ENCODE results near the gene GPR50. TPM values are rescaled to one million over a fixed set of nuclear protein-coding genes. Genes with fewer than 3 reads are reported as not detected.

The GPR50 gene
- polyA plus RNA-seq, 3 donors: not detected

DNA sequence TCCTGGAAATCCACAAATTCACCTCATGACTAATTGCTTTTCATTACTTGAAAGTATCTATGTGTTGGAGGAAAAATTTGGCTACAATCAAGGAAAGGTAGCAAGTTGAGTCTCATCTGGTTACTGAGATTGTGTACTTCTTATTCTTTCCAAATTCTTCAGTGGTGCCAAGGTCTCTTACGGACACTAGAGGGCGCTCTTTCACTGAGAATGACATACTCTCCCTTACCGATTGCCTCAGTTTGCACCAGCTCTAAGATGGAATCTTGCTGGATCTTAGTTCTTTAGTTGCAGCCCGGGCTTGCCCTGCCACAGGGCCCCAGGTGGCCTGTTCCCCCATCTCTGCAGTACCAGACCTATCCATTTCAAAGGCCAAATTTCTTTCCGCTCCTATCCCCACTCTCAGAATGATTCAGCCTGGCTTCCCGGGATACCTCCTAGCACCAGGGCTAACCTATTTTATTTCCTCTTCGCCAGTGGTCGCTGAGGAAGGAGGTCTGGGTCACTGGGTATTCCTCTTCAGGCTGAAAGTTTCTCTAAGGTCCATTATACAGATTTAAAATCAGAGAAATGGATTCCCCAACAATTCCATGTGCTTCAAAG, 24.6 kb upstream of the GPR50 start:
- Mint-ChIP-seq H3K36me3 (no peaks in the 10 kb centered on the region), H3K4me1 (no peaks in the 10 kb centered on the region), H3K4me3 (no peak overlapping the region), H3K27ac (no peak overlapping the region), H3K9me3 (no peaks in the 10 kb centered on the region), H3K27me3 (ENCODE audit: low read depth in 3 of 3) (peaks cover 0 to 20% (median 7%) of the 10 kb centered on the region in 3 donors)
- intact Hi-C loops (cut with micrococcal nuclease): loop anchor here (5.0 kb wide), 1 partner anchor 531 kb away; no protein-coding TSS in a partner anchor
- no peak overlapping the region for H3K27ac ChIP-seq (ENCODE audit: low read depth in 1 of 2, low read length in 2 of 2)
- 0% methylated on average over 4 of the region's 8 CpGs for WGBS (ENCODE audit: insufficient coverage)
- H2AFZ ChIP-seq (ENCODE audit: insufficient read depth, low read depth, low read length, poor library complexity, severe bottlenecking): no peak overlapping the region
- H3K9ac ChIP-seq (ENCODE audit: insufficient read depth, low read length, poor library complexity, severe bottlenecking): no peak overlapping the region
- H3K36me3 ChIP-seq (replicated peaks in 1 of 2; ENCODE audit: control insufficient read depth in 1 of 2, insufficient read depth in 2 of 2, low read length in 2 of 2): no peaks in the 10 kb centered on the region
- DNase-seq: peak; percentile 8 to 32 (median 22)
- H3K79me2 ChIP-seq (ENCODE audit: insufficient read depth, low read length): no peaks in the 10 kb centered on the region
- no peaks in the 10 kb centered on the region for H3K9me3 ChIP-seq (replicated peaks in 1 of 2; ENCODE audit: control insufficient read depth in 1 of 2, insufficient read depth in 1 of 2, low read length in 2 of 2)
- no peaks in the 10 kb centered on the region for H3K4me1 ChIP-seq (ENCODE audit: control insufficient read depth in 1 of 2, insufficient read depth in 2 of 2, low read length in 2 of 2)
- H3K27me3 ChIP-seq (ENCODE audit: control insufficient read depth in 2 of 2, insufficient read depth in 2 of 2, low read length in 2 of 2): peaks cover 0 to 8% of the 10 kb centered on the region in 2 donors
- H3K4me2 ChIP-seq (replicated peaks; ENCODE audit: extremely low read depth, low read length, poor library complexity, severe bottlenecking): no peak overlapping the region
- no peaks in the 10 kb centered on the region for H4K20me1 ChIP-seq (ENCODE audit: insufficient read depth, low read length)
- no peak overlapping the region for H3K4me3 ChIP-seq (replicated peaks in 1 of 3; ENCODE audit: low read depth in 2 of 3, low read length in 3 of 3)
- TF ChIP-seq, protein P1, sequence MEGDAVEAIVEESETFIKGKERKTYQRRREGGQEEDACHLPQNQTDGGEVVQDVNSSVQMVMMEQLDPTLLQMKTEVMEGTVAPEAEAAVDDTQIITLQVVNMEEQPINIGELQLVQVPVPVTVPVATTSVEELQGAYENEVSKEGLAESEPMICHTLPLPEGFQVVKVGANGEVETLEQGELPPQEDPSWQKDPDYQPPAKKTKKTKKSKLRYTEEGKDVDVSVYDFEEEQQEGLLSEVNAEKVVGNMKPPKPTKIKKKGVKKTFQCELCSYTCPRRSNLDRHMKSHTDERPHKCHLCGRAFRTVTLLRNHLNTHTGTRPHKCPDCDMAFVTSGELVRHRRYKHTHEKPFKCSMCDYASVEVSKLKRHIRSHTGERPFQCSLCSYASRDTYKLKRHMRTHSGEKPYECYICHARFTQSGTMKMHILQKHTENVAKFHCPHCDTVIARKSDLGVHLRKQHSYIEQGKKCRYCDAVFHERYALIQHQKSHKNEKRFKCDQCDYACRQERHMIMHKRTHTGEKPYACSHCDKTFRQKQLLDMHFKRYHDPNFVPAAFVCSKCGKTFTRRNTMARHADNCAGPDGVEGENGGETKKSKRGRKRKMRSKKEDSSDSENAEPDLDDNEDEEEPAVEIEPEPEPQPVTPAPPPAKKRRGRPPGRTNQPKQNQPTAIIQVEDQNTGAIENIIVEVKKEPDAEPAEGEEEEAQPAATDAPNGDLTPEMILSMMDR (IDR thresholded peaks at IDR 0.05): peak; percentile 76

DNA sequence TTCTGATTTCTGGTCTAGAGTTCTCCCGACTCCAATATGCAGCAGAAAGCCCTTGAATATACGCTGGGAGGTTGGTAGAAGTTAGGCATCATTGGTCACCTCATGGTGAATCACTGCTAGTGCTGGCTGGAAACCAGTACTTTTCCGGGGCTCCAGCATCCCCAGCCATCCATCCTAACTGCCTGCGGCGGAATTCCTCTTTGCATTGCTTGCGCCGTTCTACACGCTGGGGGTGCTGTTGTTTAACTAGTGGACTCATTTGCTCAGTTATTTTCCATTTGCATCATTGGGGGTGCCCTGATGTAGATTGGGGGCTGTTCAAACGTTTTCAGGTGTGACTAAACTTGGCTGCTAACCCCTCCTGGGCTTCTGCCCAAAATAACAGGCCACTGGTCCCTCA, 23.3 kb upstream of the GPR50 start:
- H3K27ac Mint-ChIP-seq: no peak overlapping the region
- no peaks in the 10 kb centered on the region for H3K36me3 Mint-ChIP-seq
- H3K9me3 ChIP-seq (replicated peaks in 1 of 2; ENCODE audit: control insufficient read depth in 1 of 2, insufficient read depth in 1 of 2, low read length in 2 of 2): no peaks in the 10 kb centered on the region
- H3K27me3 ChIP-seq (ENCODE audit: control insufficient read depth in 2 of 2, insufficient read depth in 2 of 2, low read length in 2 of 2): peaks cover 0 to 6% of the 10 kb centered on the region in 2 donors
- H3K27me3 Mint-ChIP-seq (ENCODE audit: low read depth in 3 of 3): peaks cover 3 to 17% (median 5%) of the 10 kb centered on the region in 3 donors
- H3K9ac ChIP-seq (ENCODE audit: insufficient read depth, low read length, poor library complexity, severe bottlenecking): no peak overlapping the region
- H3K4me1 ChIP-seq (ENCODE audit: control insufficient read depth in 1 of 2, insufficient read depth in 2 of 2, low read length in 2 of 2): no peaks in the 10 kb centered on the region
- no peaks in the 10 kb centered on the region for H3K4me1 Mint-ChIP-seq
- WGBS (ENCODE audit: insufficient coverage): 27% methylated on average over 2 of the region's 9 CpGs
- H2AFZ ChIP-seq (ENCODE audit: insufficient read depth, low read depth, low read length, poor library complexity, severe bottlenecking): no peak overlapping the region
- H3K4me3 ChIP-seq (replicated peaks in 1 of 3; ENCODE audit: low read depth in 2 of 3, low read length in 3 of 3): no peak overlapping the region
- H3K9me3 Mint-ChIP-seq: no peaks in the 10 kb centered on the region
- no peak overlapping the region for H3K27ac ChIP-seq (ENCODE audit: low read depth in 1 of 2, low read length in 2 of 2)
- intact Hi-C loops (cut with micrococcal nuclease): loop anchor here (5.0 kb wide), 1 partner anchor 529 kb away; no protein-coding TSS in a partner anchor
- H3K4me3 Mint-ChIP-seq: no peak overlapping the region
- no peaks in the 10 kb centered on the region for H3K36me3 ChIP-seq (replicated peaks in 1 of 2; ENCODE audit: control insufficient read depth in 1 of 2, insufficient read depth in 2 of 2, low read length in 2 of 2)
- TF ChIP-seq, protein P1 (IDR thresholded peaks at IDR 0.05): no peak
- no peak for DNase-seq
- H3K79me2 ChIP-seq (ENCODE audit: insufficient read depth, low read length): no peaks in the 10 kb centered on the region
- H4K20me1 ChIP-seq (ENCODE audit: insufficient read depth, low read length): no peaks in the 10 kb centered on the region
- H3K4me2 ChIP-seq (replicated peaks; ENCODE audit: extremely low read depth, low read length, poor library complexity, severe bottlenecking): no peak overlapping the region

Measured in CD14-positive monocyte (primary cell).